WI38 (cell line): ENCODE data around the gene MAP3K5.

Experiments used
- H3K4me3 ChIP-seq: 2 replicates; pipeline ENCODE4 v1.5.1; 2011; ENCODE audit warnings: low read depth, mild to moderate bottlenecking, control low read depth, low read length
- TF ChIP-seq, protein P1 (sequence below): IDR thresholded peaks from 2 replicates; pipeline ENCODE4 v1.5.1; 2012; ENCODE audit warnings: low read depth, mild to moderate bottlenecking, control low read depth, low read length

The MAP3K5 gene

DNA sequence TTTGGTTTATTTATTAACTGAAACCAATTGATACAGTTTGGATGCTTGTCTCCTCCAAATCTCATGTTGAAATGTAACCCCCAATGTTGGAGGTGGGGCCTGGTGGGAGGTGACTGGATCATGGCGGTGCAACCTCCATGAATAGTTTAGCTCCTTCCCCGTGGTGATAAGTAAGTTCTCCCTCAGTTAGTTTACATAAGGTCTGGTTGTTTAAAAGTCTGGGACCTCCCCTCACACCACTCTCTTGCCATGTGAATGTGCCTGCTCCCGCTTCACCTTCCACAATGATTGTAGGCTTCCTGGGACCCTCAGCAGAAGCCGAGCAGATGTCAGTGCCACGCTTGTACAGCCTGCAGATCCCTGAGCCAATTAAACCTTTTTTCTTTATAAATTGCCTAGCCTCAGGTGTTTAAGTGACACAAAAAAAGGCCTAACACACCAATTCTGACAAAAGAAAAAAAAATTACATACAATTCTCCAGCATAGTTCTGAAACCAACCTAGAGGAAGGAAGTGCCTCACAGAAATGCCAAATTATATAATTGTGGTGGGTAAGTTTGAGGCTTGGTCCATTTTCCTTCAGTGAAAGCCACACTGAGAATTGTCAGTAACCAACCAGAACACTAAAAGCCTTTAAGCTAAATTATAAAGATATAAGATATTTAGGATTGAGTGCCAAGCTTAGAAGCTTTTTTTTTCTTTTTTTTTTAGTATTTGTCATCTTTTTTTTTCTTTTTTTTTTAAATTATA is 257.1 kb downstream of the MAP3K5 start:
- H3K4me3 ChIP-seq, result no peak overlapping the region
- TF ChIP-seq, protein P1, sequence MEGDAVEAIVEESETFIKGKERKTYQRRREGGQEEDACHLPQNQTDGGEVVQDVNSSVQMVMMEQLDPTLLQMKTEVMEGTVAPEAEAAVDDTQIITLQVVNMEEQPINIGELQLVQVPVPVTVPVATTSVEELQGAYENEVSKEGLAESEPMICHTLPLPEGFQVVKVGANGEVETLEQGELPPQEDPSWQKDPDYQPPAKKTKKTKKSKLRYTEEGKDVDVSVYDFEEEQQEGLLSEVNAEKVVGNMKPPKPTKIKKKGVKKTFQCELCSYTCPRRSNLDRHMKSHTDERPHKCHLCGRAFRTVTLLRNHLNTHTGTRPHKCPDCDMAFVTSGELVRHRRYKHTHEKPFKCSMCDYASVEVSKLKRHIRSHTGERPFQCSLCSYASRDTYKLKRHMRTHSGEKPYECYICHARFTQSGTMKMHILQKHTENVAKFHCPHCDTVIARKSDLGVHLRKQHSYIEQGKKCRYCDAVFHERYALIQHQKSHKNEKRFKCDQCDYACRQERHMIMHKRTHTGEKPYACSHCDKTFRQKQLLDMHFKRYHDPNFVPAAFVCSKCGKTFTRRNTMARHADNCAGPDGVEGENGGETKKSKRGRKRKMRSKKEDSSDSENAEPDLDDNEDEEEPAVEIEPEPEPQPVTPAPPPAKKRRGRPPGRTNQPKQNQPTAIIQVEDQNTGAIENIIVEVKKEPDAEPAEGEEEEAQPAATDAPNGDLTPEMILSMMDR, result no peak

DNA sequence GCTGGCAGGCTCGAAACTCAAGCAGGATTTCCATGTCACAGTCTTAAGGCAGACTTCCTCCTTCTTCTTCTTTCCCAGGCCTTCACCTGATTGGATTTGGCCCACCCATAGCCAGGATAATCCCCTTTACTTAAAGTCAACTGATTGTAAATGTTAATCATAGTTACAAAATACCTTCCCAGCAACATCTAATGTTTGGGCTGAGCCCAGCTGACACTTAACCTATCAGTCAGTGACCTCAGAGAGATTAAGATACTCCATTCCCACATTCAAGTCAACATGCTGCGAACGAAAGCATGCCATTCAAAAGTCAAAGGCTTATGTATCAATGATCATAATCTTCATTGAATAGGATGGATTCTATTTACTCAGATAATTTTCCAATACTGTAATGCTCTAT is 258.0 kb downstream of the MAP3K5 start:
- TF ChIP-seq, protein P1, result no peak
- no peak overlapping the region for H3K4me3 ChIP-seq

DNA sequence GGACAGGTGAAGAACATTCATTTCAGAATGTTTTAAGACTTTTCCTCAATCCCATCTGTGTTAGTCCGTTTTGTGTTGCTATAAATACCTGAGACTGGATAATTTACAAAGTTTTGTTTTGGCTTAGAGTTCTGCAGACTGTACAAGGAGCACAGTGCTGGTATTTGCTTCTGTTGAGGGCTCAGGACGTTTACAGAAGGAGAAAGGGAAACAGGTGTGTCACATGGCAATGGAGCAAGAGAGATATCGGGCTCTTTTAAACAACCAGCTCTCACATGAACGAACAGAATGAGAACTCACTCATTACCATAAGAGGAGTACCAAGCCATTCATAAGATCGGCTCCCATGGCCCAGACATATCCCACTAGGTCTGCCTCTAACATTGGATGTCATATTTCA is 258.8 kb downstream of the MAP3K5 start:
- TF ChIP-seq, protein P1, result no peak
- H3K4me3 ChIP-seq, result no peak overlapping the region

DNA sequence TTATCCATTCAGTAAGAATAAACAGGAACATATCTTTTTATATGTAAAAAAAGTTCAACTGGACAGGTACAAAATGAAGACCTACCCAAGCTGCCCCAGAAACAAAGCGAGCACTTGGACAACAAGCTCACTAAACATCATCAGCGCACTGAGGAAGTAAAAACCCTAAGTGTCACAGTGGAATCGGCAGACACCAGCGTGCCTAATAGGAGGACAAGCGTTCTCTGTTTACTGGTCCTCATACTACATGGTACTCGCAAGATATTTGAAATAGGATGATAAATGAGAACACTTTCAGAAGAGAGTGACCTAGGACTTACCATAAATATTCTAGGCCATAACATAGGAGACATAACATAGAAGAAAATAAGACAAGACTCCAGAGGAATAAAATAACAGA is 260.2 kb downstream of the MAP3K5 start:
- TF ChIP-seq, protein P1, result no peak
- H3K4me3 ChIP-seq, result no peak overlapping the region

DNA sequence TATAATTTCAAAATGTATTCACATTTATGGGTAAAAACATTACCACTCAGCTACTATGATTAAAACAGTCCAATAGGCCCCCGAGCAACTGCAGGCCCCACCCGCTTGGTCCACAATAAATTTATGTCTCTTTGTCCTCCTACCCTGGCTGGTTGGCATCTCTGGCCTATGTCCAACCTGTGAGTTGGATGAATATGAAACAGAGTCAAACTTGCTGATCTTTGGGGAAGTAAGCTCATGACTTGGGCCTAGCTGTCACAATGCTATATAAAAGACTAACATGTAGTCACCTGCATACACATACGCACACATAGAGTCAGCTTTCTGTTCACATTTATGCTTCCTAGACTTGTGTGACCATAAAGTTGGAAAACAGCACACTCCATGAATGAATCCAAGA is 262.6 kb downstream of the MAP3K5 start:
- TF ChIP-seq, protein P1, result no peak
- H3K4me3 ChIP-seq, result no peak overlapping the region

DNA sequence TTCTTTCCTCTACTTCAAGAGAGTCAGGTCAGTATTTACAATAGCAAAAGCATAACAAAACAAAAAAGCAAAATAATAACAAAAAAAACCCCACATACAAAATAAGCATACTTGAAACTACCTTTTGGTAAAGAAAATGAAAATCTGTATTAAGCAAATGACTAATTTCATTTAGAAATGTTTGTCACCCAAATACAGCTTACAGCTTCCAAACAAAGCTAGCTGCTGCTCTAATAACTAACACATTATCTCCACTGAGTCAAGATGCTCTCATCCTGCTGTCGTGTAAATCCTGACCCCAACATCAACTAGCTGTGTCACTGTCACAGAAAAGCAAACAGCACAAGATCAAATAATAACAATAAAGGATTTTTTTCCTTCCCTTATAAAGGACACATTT is 263.8 kb downstream of the MAP3K5 start:
- H3K4me3 ChIP-seq, result no peak overlapping the region
- TF ChIP-seq, protein P1, result no peak

DNA sequence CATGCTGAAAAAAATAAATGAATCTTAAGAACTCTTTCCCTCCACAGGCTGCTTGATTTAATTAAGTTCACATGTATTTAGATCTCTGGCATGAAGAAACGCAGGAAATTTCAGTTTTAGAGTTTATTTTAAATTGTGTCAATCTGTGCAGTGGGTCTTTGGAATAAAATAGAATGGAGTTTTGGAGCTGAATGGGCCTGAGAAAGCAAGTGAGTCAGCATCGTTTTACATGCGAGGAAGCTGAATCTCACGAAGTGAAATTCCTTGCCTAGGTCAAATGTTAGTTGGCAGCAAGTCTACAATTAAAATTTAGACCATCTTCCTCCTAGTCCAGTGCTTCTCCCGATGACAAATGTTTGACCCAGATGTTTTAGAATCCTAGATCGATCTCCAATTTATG is 264.4 kb downstream of the MAP3K5 start:
- TF ChIP-seq, protein P1, result no peak
- no peak overlapping the region for H3K4me3 ChIP-seq
